GM10266 (cell line): ENCODE results near the gene MXD1.

Experiments used
- DNase-seq: peaks from one replicate; pipeline ENCODE4 v3.0.0; 2012; ENCODE audit errors: extremely low spot score
- CTCF ChIP-seq: IDR thresholded peaks from 2 replicates; pipeline ENCODE4 v1.5.1; 2012; ENCODE audit warnings: mild to moderate bottlenecking, low read depth; ENCODE audit not compliant: control insufficient read depth, insufficient read depth; ENCODE audit errors: missing control alignments

The MXD1 gene

GRCh38 chr2:69989441-69990105, 74.7 kb downstream of the MXD1 start:
- no peak for DNase-seq
- no peak for TF ChIP-seq CTCF
